OCI-LY1 (cell line): Measurements from ENCODE around the gene SPIRE2.
A peak's percentile ranks its signal among the peaks of the same experiment; 100 is the strongest.

ENCODE experiments used
- H2AFZ ChIP-seq: fragments of 200-600 bp; sonication (generic), shearing (Covaris generic); 2 replicates; pipeline ENCODE4 v1.6.0; 2014; ENCODE audit warnings: antibody characterized with exemption, mild to moderate bottlenecking, low read length
- H3F3A ChIP-seq: fragments of 200-600 bp; sonication (generic), shearing (Covaris generic); 2 replicates; pipeline ENCODE4 v1.6.0; 2014; ENCODE audit warnings: mild to moderate bottlenecking, antibody characterized with exemption, low read length, moderate library complexity; ENCODE audit not compliant: insufficient read depth
- H3K27ac ChIP-seq: fragments of 200-600 bp; sonication (generic); 2 replicates; pipeline ENCODE4 v1.5.1; 2014; ENCODE audit warnings: low read length, mixed run types, mild to moderate bottlenecking, low read depth; ENCODE audit not compliant: poor library complexity, severe bottlenecking
- H3K27me3 ChIP-seq: fragments of 200-600 bp; sonication (generic); 2 replicates; pipeline ENCODE4 v1.6.0; 2014; ENCODE audit warnings: antibody characterized with exemption, mild to moderate bottlenecking, low read length, moderate library complexity; ENCODE audit not compliant: insufficient read depth
- H3K36me3 ChIP-seq: fragments of 200-600 bp; sonication (generic); 2 replicates; pipeline ENCODE4 v1.6.1; 2014; ENCODE audit warnings: mild to moderate bottlenecking, antibody characterized with exemption, low read length, moderate library complexity, mixed read lengths; ENCODE audit not compliant: insufficient read depth
- H3K4me1 ChIP-seq: fragments of 200-600 bp; sonication (generic); 2 replicates; pipeline ENCODE4 v1.5.1; 2014; ENCODE audit warnings: mild to moderate bottlenecking, low read length, moderate library complexity; ENCODE audit not compliant: insufficient read depth, severe bottlenecking
- H3K4me2 ChIP-seq: fragments of 200-600 bp; sonication (generic), shearing (Covaris generic); 2 replicates; pipeline ENCODE4 v1.6.1; 2014; ENCODE audit warnings: low read length
- H3K4me3 ChIP-seq: fragments of 200-600 bp; sonication (generic); 2 replicates; pipeline ENCODE4 v1.5.1; 2014; ENCODE audit warnings: low read length, low read depth, mild to moderate bottlenecking, mixed read lengths; ENCODE audit not compliant: poor library complexity, severe bottlenecking
- H3K79me2 ChIP-seq: fragments of 200-600 bp; shearing (Covaris generic); 2 replicates; pipeline ENCODE4 v1.6.1; 2016; ENCODE audit warnings: mixed run types, low read length, mixed read lengths; ENCODE audit not compliant: insufficient read depth
- H3K9ac ChIP-seq: fragments of 200-600 bp; sonication (generic), shearing (Covaris generic); 2 replicates; pipeline ENCODE4 v1.6.1; 2014; ENCODE audit warnings: mild to moderate bottlenecking, low read length, mixed read lengths
- H3K9me2 ChIP-seq: fragments of 200-600 bp; sonication (generic), shearing (Covaris generic); 2 replicates; pipeline ENCODE4 v1.6.1; 2014; ENCODE audit warnings: low read depth, mild to moderate bottlenecking, low read length, mixed read lengths
- H3K9me3 ChIP-seq: fragments of 200-600 bp; shearing (Covaris generic); 2 replicates; pipeline ENCODE4 v1.6.1; 2014; ENCODE audit warnings: low read length, mixed read lengths
- H4K20me1 ChIP-seq: fragments of 200-600 bp; sonication (generic), shearing (Covaris generic); 2 replicates; pipeline ENCODE4 v1.6.0; 2016; ENCODE audit warnings: mild to moderate bottlenecking, low read length; ENCODE audit not compliant: insufficient read depth
- EZH2 ChIP-seq: fragments of 200-600 bp; sonication (generic), shearing (Covaris generic); IDR thresholded peaks from 2 replicates; pipeline ENCODE4 v1.8.0; 2017; ENCODE audit warnings: borderline replicate concordance, mixed run types, mild to moderate bottlenecking, antibody characterized with exemption, low read length, moderate library complexity, mixed read lengths
- TF ChIP-seq, protein P1 (sequence below): fragments of 200-600 bp; sonication (generic), shearing (Covaris generic); IDR thresholded peaks from 2 replicates; pipeline ENCODE4 v1.5.1; 2017; ENCODE audit warnings: mild to moderate bottlenecking, antibody characterized with exemption, low read length, moderate library complexity, mixed read lengths

Gene SPIRE2

DNA sequence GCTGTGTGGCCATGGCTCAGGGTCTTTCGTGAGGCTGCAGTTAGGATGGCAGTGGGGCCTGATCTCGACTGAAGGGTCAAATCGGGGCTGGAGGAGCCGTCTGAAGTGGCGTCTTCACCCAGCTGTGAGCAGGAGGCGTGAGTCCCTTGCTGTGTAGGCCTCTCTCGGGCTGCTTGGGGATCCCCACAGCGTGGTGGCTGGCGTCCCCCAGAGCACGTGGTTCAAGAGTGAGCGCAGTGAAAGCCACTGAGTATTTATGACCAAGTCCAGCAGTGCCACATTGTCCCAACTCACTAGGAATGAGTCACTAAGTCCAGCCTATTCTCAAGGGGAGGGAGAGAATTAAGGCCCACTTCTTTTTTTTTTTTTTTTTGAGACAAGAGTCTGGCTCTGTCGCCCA lies 33.4 kb downstream of the SPIRE2 start:
- H3K9me2 ChIP-seq, result no peaks in the 10 kb centered on the region
- no peak for TF ChIP-seq EZH2
- TF ChIP-seq, protein P1, sequence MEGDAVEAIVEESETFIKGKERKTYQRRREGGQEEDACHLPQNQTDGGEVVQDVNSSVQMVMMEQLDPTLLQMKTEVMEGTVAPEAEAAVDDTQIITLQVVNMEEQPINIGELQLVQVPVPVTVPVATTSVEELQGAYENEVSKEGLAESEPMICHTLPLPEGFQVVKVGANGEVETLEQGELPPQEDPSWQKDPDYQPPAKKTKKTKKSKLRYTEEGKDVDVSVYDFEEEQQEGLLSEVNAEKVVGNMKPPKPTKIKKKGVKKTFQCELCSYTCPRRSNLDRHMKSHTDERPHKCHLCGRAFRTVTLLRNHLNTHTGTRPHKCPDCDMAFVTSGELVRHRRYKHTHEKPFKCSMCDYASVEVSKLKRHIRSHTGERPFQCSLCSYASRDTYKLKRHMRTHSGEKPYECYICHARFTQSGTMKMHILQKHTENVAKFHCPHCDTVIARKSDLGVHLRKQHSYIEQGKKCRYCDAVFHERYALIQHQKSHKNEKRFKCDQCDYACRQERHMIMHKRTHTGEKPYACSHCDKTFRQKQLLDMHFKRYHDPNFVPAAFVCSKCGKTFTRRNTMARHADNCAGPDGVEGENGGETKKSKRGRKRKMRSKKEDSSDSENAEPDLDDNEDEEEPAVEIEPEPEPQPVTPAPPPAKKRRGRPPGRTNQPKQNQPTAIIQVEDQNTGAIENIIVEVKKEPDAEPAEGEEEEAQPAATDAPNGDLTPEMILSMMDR, result no peak
- no peaks in the 10 kb centered on the region for H3F3A ChIP-seq
- H3K4me2 ChIP-seq, result no peak overlapping the region
- H3K27ac ChIP-seq, result no peak overlapping the region
- no peaks in the 10 kb centered on the region for H3K36me3 ChIP-seq
- no peak overlapping the region; the same call in 1 of the 2 replicates for H3K9ac ChIP-seq
- H4K20me1 ChIP-seq, result no peaks in the 10 kb centered on the region
- H3K27me3 ChIP-seq, result no peaks in the 10 kb centered on the region
- H3K4me3 ChIP-seq, result no peak overlapping the region
- no peak overlapping the region for H2AFZ ChIP-seq
- H3K9me3 ChIP-seq, result no peaks in the 10 kb centered on the region
- H3K4me1 ChIP-seq, result peaks cover 26% of the 10 kb centered on the region
- H3K79me2 ChIP-seq, result no peaks in the 10 kb centered on the region

DNA sequence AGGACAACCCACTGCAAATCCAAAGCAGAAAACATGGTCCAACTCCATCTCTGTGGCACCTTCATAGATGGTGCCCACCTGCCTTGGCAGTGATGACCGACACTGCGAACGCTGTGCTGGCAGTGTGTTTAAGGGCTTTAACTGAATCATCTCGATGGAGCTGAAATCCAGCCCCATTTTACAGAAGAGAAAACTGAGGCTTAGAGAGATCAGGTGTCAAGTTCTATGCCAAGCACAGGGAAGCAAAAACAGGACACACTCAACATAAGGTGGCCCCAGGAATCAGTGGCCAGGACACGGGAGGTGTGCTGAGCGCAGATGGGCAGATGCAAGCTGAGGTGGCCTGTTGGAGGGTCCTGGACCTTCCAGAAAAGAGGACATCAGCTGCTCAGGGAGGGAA lies 34.5 kb downstream of the SPIRE2 start:
- Histone ChIP-seq H3K79me2 (no peaks in the 10 kb centered on the region), H3K9me3 (no peaks in the 10 kb centered on the region; the same call in 1 of the 2 replicates), H3K9ac (no peak overlapping the region), H3K27me3 (no peaks in the 10 kb centered on the region), H4K20me1 (no peaks in the 10 kb centered on the region), H2AFZ (no peak overlapping the region), H3K4me1 (peaks cover 26% of the 10 kb centered on the region), H3F3A (no peaks in the 10 kb centered on the region), H3K36me3 (no peaks in the 10 kb centered on the region; the same call in 1 of the 2 replicates), H3K9me2 (no peaks in the 10 kb centered on the region), H3K4me3 (no peak overlapping the region), H3K4me2 (no peak overlapping the region), H3K27ac (no peak overlapping the region)
- TF ChIP-seq, protein P1, result no peak
- no peak for TF ChIP-seq EZH2

DNA sequence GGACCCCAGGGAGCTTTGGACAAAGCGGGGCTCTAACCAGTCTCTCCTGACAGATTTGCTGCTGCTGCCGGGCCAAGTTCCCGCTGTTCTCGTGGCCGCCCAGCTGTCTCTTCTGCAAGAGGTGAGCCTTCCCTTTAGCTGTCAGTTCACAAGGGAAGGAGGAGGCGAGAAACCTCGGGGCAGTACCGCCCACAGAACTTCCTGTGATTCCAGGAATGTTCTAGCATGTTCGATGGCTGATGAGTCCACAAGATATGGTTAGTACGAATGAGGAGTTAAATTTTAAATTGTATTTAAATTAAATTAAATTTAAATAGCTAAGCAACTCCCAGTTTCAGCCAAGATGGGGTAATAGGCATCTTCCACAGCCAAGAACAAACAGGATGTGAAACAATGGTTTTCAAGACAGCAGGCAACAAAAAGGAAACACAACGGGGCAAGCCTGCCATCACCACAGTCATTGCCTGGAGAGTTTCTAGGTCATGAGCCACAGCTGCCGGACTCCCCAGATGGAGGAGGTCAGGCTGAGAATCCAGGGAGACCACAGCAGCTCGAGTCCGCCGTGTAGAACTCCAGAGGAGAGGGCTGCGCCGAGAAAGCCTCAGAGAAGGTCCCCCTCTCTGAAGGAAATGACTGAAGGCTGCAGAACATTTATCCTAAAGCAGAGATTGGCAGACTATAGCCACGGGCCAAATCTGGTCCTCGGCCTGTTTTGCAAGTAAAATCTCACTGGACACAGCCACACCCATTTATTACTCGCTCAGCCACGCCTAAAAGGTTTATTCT lies 35.7 kb downstream of the SPIRE2 start:
- TF ChIP-seq EZH2, result no peak
- TF ChIP-seq, protein P1, result no peak
- Histone ChIP-seq H3F3A (no peaks in the 10 kb centered on the region), H3K4me3 (no peak overlapping the region), H3K4me2 (peak overlapping the region; percentile 42), H2AFZ (no peak overlapping the region), H4K20me1 (no peaks in the 10 kb centered on the region), H3K9me3 (peaks cover 5% of the 10 kb centered on the region; the same call in 1 of the 2 replicates), H3K4me1 (peaks cover 26% of the 10 kb centered on the region), H3K79me2 (no peaks in the 10 kb centered on the region), H3K36me3 (no peaks in the 10 kb centered on the region; the same call in 1 of the 2 replicates), H3K27ac (no peak overlapping the region), H3K9me2 (no peaks in the 10 kb centered on the region), H3K9ac (no peak overlapping the region), H3K27me3 (no peaks in the 10 kb centered on the region)
